ENCODE data around the gene OGFR.

Gene OGFR

GRCh38 chr20:62824476-62825332 lies 20.1 kb downstream of the OGFR start:
- Histone ChIP-seq H3K27ac (peak overlapping the region in 1 of 2 donors; percentile 85), H3K4me3 (peak overlapping the region; percentile 77)
- DNase-seq (ENCODE audit: low spot score), result no peak
- TF ChIP-seq CTCF (IDR thresholded peaks at IDR 0.05), result no peak

GRCh38 chr20:62825333-62825985 lies 20.8 kb downstream of the OGFR start:
- TF ChIP-seq CTCF (IDR thresholded peaks at IDR 0.05), result no peak
- no peak for DNase-seq (ENCODE audit: low spot score)
- peak overlapping the region in 1 of 2 donors; percentile 85 for H3K27ac ChIP-seq
- H3K4me3 ChIP-seq, result peak overlapping the region; percentile 77

GRCh38 chr20:62825986-62826645 lies 21.5 kb downstream of the OGFR start:
- Histone ChIP-seq H3K27ac (no peak overlapping the region), H3K4me3 (no peak overlapping the region)
- DNase-seq (ENCODE audit: low spot score), result no peak
- TF ChIP-seq CTCF (IDR thresholded peaks at IDR 0.05), result no peak

- Histone ChIP-seq H3K4me3 (no peak overlapping the region), H3K27ac (no peak overlapping the region)
- no peak for DNase-seq (ENCODE audit: low spot score)
- TF ChIP-seq CTCF (IDR thresholded peaks at IDR 0.05), result no peak
Measured at GRCh38 chr20:62826646-62827310, 22.1 kb downstream of the OGFR start.

GRCh38 chr20:62827311-62828038 lies 22.8 kb downstream of the OGFR start:
- no peak for DNase-seq (ENCODE audit: low spot score)
- no peak for TF ChIP-seq CTCF (IDR thresholded peaks at IDR 0.05)
- H3K4me3 ChIP-seq, result no peak overlapping the region
- H3K27ac ChIP-seq, result no peak overlapping the region

- TF ChIP-seq CTCF (IDR thresholded peaks at IDR 0.05), result no peak
- no peak overlapping the region for H3K4me3 ChIP-seq
- DNase-seq (ENCODE audit: low spot score), result no peak
- H3K27ac ChIP-seq, result no peak overlapping the region
Measured at GRCh38 chr20:62828051-62828450, 23.4 kb downstream of the OGFR start.
